NCI-H1048 (cell line): ENCODE results near the gene RERG.
"Not testable (repeated sequence)": the region's sequence is repeated elsewhere in the genome, so short reads cannot be mapped to it uniquely, and the experiment has no call there.

Source experiments
- DNase-seq: peaks from one replicate; lab custom pipeline; 2025; lab: John Stamatoyannopoulos, UW

RERG gene

GRCh38 chr12:15143467-15143866 is 77.8 kb downstream of the RERG start:
- DNase-seq: no peak

DNA sequence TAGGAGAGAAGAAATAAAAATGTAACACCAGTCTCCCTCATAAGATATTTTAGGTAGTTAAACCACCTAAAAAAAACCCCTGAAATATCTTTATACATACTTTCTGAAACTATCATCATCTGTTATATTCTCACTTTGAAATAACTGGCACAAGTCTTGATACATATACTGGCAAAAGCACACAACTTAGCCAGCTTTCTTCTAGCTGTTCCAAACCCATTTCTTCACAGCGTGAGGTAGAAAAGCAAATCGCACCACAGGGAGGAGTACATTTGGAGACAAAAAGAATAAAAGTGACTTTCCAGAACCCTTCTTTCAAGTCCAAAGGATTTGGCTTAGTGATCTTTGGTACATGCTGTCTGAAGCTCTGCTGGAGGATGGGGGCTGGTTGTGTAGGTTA is 78.5 kb downstream of the RERG start:
- DNase-seq: no peak

- DNase-seq: no peak
Measured at GRCh38 chr12:15131431-15131830, 89.8 kb downstream of the RERG start.

GRCh38 chr12:15130541-15130940 is 90.7 kb downstream of the RERG start:
- DNase-seq: no peak

DNA sequence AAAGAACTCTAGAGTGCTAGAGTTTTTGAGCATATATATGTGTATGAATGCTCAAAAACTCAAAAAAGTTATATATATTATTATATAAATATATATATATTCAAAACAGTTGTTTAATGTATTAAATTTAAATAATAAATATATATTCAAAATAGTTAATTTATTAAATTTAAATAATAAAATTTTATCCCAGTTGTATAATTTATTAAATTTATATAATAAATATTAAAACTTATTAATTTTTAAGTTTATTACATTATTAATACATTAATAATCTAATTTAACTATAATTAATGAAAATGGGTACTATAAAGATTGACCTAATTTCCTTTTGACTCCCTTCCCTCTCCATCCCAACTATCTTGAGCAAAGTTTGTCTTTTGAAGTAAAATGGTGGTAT is 97.8 kb downstream of the RERG start:
- DNase-seq: no peak

- DNase-seq: no peak
Measured at GRCh38 chr12:15122344-15122743, 98.9 kb downstream of the RERG start.

DNA sequence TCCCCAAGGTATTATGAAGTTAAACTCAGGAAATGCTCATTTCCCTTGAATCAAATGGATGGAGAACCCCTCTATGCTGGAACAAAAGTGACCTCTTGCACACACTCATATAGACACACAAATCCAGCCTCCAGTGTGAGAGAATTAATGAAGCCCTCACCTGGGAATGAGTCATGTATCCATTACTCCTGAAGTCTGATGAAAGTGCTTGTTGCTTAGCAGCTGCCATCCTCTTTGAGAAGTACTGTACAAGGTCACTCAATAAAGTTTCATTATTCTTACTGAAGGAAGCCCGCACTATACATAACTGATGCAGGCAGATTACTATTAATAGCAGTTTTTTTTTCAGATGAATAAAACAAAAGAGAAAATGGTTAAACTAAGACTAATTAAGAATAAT is 102.3 kb downstream of the RERG start:
- no peak for DNase-seq

- DNase-seq: no peak
Measured at GRCh38 chr12:15116983-15117382, 104.2 kb downstream of the RERG start.

DNA sequence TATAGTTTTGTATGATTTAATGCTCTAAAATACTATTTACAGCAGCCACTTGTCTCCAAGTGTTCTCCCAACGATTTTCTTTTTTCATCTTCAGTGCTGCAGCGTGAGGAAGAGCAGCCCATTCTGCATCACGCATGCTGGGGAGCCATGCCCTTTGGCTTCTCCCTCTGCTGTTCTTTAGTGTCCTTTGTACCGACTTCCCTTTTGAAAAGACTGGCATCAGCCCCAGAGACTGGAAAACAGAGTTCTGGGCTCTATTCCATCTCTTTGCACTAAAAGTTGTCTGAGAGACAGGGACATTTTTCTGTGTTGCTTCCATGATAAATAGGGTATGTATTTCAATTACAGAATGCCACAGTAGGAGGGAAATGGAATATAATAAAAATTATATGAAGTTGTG is 105.1 kb downstream of the RERG start:
- DNase-seq: no peak

DNA sequence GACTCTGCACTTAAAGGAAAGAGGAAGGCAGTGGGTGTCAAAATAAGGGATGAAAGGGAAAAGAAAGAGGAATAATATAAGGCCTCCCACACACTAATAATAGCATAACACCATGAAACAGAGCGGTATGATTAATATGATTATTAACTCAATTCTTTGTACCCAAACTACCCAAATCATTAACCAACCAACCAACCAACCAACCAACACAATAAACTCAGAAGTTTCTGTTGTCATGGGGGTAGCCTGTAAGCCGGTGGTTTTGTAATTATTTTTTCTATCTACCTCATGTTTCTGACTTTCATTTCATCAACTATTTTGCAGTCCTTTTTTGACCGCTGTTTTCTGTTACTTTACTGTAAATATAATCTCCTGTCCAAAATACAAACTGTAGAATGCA is 105.8 kb downstream of the RERG start:
- DNase-seq: no peak

DNA sequence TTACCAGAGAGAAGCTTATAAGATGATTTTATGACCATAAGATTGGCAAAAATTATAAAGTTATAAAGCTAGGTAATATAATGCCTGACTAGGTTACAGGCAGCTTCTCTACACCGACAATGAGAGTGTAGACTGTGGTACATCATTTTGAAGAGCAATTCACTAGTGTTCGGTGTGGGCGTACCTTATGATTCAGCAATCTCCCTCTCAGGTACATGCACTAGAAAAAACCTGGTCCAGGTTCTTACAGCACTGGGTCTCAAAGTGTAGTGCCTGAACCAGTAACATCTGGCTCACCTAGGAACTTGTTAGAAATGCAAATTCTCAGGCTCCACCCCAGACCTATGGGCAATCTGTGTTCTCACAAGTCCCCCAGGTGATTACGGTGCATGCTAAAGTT is 106.7 kb downstream of the RERG start:
- DNase-seq: no peak

GRCh38 chr12:15092826-15093225 is 128.4 kb downstream of the RERG start:
- no peak for DNase-seq

- DNase-seq: no peak
Measured at GRCh38 chr12:15090441-15090840, 130.8 kb downstream of the RERG start.

GRCh38 chr12:15088105-15088504 is 133.1 kb downstream of the RERG start:
- DNase-seq: no peak

GRCh38 chr12:15077751-15078150 is 143.5 kb downstream of the RERG start:
- DNase-seq: not testable (repeated sequence)

- no peak for DNase-seq
Measured at GRCh38 chr12:15074351-15074750, 146.9 kb downstream of the RERG start.

- no peak for DNase-seq
Measured at GRCh38 chr12:15059123-15059522, 162.1 kb downstream of the RERG start.
